ENCODE data around the gene SH3GL1.
A peak's percentile ranks its signal among the peaks of the same experiment; 100 is the strongest.

Gene SH3GL1

DNA sequence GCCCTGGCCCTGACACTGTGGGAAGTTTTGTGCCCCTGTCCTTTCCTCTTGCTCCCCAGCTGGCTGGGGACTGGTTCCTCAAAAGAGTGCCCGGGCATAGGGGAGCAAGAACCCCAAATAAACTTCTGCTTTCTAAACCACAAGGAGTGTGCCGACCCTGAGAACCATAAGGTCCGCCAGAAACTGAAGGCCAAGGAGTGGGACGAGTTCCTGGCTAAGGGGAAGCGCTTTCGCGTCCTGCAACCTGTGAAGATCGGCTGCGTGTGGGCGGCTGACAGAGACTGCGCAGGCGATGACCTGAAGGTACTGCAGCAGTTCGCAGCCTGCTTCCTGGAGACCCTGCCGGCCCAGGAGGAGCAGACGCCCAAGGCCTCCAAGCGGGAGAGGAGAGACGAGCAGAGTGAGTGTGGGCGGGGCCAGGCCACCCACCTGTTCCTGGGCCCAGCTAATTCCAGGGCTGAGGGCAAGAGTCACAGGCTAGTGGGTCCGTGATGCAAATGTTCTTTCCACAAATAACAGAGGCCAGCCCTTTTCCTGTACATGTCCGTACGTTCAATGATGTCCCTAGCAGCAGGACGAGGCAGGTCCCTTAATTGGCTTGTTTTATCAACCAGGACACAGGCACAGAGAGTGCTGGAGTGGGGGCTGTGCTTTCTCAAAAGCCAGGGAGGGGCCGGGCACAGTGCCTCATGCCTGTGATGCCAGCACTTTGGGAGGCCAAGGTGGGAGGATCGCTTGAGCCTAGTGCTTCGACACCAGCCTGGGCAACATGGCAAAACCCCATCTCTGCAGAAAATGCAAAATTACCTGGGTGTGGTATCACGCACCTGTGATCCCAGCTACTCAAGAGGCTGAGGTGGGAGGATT, 31.7 kb upstream of the SH3GL1 start:
- DNase-seq (ENCODE audit: low read depth in 2 of 2), result no peak

GRCh38 chr19:4431296-4431695, 30.9 kb upstream of the SH3GL1 start:
- no peak for DNase-seq (ENCODE audit: low read depth in 2 of 2)

- no peak for DNase-seq (ENCODE audit: low read depth in 2 of 2)
Measured at GRCh38 chr19:4430760-4431159, 30.4 kb upstream of the SH3GL1 start.

DNA sequence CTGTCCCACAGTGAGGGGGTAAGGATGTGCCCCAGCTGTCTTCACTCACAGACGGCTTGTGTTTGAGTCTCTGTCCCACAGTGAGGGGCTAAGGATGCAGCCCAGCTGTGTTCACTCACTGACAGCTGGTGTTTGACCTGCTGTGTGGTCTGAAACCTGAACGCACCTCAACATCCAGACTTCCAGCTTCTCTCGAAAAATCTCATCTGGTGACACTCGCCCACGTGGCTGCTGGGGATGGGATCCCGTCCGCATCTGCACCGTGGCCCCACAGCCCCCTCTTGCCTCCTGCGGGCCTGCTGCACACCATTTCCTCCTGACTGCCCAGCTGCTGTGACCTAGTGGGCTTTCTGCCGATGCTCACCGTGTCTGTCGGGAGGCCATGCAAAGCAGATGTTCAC, 29.4 kb upstream of the SH3GL1 start:
- no peak for DNase-seq (ENCODE audit: low read depth in 2 of 2)

DNA sequence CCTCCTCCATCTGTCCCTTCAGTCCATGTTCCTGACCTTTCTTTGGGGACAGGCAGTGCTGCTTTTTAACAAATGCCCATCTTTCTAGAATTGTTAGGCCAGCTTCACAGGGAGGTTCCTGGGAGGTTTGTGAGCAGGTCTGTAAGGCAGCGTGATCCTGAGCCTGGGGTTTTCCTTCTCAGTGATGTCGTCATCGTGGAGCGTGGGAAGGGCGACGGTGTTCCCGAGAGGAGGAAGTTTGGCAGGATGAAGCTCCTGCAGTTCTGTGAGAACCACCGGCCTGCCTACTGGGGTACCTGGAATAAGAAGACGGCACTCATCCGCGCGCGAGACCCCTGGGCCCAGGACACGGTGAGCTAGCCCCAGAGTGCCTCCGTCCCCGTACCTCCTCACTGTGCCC, 28.9 kb upstream of the SH3GL1 start:
- DNase-seq (ENCODE audit: low read depth in 2 of 2), result no peak

DNA sequence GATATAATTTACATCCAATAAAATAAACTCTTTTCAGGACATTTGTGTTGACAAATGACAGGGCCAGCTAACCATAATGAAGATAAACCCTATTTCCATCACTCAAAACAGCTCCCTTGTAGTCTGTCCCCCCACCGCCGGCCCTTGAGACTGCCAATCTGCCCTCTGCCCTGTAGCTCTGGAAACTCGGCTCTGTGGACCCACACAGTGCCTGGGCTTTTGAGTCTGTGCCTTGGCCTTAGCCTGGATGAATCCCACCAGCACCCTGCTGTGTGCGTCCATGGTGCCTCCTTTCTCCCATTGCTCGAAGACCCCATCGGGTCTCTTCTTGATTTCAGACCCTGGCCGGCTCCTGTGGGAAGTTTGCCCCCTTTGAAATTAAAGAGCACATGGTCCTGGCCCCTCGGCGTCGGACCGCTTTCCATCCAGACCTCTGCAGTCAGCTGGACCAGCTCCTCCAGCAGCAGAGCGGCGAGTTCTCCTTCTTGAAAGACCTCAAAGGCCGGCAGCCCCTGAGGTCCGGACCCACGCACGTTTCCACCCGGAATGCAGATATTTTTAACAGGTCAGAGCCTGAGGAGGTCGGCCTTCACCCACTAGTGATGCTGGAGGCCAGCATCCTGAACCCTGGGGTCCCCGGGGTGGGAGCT, 28.1 kb upstream of the SH3GL1 start:
- no peak for DNase-seq (ENCODE audit: low read depth in 2 of 2)

- DNase-seq (ENCODE audit: low read depth in 2 of 2), result peak; percentile 71 to 72
Measured at GRCh38 chr19:4425537-4425936, 25.2 kb upstream of the SH3GL1 start.

DNA sequence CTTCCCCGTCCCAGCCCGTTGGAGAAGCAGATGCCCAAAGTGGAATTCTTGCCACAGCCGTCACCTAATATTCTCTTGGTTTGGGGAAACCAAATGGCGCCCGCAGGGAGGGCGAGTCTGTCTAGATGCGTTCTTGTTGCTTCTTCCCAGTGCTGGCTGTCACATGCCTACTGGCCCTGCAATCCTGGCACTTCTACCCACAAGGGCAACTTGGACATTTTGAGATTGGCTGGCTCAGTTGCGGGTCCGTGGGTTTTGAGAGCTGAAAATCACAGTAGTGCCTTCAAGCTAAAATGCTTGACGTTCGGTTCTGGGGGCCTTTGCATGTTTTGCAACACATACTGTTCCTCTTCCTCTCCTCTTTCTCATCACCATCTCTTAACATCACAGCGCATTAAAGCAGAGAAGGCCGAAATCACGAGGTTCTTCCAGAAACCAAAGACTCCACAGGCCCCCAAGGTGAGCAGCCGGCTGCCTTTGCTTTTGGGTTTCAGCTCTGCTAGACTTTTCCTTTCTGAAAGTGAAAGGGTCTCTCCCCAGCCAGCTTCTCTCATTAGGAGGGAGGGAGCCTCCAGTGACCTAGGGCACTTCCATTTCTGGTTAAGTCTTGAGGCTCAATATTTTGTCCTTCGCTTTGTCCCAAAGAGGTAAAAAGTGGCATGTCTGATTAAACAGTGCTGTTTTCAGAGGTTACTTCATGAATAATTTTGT, 23.2 kb upstream of the SH3GL1 start:
- no peak for DNase-seq (ENCODE audit: low read depth in 2 of 2)

- no peak for DNase-seq (ENCODE audit: low read depth in 2 of 2)
Measured at GRCh38 chr19:4416268-4416667, 15.9 kb upstream of the SH3GL1 start.

DNA sequence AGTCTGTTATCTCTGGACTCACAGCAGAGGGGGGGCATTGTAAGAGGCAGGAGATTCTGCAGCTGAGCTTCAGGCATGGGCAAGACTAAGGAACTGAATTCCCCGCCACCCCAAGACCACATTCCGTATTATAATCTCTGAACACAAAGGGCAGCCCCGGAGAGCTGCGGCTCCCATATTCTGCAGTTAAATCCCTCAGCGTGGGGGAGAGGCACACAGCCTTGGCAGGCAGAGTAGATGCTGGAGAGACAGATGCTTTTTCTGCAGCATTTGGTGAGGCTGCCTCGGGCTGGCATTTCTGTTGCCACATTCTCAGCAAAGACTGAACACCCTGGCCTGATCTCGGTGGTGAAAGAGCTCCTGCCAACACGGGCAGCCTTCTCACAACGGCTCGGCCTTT, 15.0 kb upstream of the SH3GL1 start:
- no peak for DNase-seq (ENCODE audit: low read depth in 2 of 2)

- DNase-seq (ENCODE audit: low read depth in 2 of 2), result no peak
Measured at GRCh38 chr19:4414800-4415321, 14.5 kb upstream of the SH3GL1 start.

GRCh38 chr19:4414144-4414799, 13.9 kb upstream of the SH3GL1 start:
- no peak for DNase-seq (ENCODE audit: low read depth in 2 of 2)

DNA sequence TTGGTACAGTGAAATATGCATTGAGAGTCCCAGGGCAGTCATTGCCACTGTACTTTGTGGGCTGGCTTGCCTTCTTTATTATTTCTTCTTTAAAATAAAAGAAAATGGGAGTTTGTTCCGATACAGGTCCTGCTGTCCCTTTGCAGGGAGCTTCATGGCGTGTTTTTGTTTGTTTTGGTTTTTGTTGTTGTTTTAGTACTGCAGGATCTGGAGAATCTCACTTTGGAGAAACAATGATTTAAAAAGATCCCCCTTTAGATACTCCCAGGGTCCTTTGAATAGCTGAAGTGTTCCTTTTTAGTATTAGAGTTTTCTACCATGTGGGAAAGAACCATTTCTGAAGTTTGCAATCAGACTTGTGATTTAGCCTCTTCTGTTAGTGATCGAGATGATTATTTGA, 13.2 kb upstream of the SH3GL1 start:
- no peak for DNase-seq (ENCODE audit: low read depth in 2 of 2)

DNA sequence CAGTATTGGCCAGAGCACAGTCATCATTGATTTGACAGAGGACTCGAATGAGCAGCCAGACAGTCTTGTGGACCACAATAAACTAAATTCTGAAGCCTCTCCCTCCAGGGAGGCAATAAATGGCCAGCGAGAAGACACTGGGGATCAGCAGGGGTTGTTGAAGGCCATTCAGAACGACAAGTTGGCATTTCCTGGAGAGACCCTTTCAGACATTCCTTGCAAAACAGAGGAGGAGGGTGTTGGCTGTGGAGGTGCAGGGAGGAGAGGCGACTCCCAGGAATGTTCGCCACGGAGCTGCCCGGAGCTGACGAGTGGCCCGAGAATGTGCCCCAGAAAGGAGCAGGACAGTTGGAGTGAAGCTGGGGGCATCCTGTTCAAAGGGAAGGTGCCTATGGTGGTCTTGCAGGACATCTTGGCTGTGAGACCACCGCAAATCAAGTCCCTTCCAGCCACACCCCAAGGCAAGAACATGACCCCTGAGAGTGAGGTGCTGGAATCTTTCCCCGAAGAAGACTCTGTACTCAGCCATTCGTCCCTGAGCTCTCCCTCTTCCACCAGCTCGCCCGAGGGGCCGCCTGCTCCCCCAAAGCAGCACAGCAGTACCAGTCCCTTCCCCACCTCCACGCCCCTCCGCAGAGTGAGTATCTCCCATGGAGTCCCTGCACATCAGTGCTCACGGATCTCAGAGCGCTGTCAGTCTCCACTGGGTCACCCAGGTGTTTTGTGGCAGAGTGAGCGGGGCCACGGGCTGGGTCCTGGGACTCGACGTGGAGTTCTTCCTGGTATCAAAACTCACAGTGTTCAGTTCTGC, 9.0 kb upstream of the SH3GL1 start:
- no peak for DNase-seq (ENCODE audit: low read depth in 2 of 2)

GRCh38 chr19:4406626-4407025, 6.3 kb upstream of the SH3GL1 start:
- DNase-seq (ENCODE audit: low read depth in 2 of 2), result no peak

- DNase-seq (ENCODE audit: low read depth in 2 of 2), result no peak
Measured at GRCh38 chr19:4405977-4406376, 5.6 kb upstream of the SH3GL1 start.

DNA sequence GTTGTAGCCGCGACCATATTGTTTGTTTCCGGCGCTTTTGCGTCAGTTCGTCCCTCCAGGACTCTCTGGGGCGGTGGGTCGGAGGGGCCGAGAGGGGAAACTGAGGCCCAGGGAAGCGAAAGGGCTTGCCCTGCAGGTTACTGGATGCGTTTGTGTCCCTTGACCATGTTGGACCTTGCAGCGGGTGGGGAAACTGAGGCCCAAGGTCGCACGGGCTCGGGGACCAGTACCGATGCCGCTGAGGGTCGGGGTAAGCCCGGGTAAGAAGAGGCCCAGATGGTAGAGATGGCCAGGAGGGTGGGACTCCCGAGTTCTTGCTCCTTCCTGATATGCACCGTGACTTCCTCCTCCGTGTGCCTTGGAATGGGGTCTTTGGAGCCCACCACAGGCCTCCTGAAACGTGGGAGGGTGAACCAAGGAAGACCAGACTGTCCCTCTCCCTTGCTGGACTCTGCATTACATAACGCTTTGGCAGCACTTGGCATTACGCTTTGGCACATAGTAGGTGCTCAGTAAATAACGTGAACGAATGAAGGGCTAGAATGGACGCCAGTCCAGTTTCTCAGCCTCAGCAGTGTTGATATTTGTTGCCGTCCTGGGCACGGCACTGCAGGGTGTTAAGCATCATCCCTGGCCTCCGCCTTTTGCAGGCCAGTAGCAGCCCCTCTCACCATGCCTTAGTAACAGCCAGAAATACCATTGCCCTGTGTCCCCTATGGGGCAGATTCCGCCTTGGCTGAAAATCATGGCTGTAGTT, 2.8 kb upstream of the SH3GL1 start:
- DNase-seq (ENCODE audit: low read depth in 2 of 2), result no peak

DNA sequence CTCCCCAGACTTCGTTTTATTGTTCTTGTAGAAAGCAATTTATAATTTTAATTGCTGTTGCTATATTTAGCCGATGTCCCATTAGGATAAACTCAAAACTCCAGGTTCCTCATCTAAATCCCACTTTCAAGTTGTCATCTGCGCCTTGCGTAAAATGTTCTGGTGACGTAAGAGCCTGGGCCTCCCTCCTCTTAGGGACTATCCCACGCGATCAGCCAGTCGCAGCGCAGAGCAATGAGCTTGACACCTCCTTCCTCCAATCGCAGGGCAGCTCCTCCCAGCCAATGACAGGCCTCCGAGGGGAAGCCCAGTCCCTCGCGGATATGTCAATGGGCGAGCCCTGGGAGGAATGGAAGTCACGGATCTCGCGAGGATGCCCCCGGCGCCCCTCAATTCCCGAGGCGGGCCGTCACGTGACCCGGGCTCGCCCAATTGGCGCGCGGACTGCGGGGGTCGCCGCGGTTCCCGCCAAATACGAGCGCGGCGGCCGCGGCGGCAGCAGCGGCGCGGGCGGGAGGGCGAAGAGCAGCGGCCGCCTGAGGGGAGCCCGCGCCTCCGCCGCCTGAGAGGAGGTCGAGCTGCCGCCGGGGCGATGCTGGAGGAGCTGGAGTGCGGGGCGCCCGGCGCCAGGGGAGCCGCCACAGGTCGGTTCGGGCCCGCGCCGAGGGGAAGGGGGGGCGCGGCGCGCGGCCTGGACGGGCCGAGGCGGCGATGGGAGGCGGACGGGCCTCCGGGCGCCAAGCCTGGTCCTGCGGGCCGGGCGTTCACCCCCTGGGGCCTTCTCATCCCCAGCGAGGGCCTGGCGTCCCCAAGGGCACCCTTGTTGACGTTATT, 2.0 kb upstream of the SH3GL1 start, which contains the start of gene CHAF1A:
CHAF1A (plus strand) TSS at position 470 of the 834 bp plus-strand sequence; CDS start at position 593, 123 bp downstream.
- peak; percentile 100 for DNase-seq (ENCODE audit: low read depth in 2 of 2)

DNA sequence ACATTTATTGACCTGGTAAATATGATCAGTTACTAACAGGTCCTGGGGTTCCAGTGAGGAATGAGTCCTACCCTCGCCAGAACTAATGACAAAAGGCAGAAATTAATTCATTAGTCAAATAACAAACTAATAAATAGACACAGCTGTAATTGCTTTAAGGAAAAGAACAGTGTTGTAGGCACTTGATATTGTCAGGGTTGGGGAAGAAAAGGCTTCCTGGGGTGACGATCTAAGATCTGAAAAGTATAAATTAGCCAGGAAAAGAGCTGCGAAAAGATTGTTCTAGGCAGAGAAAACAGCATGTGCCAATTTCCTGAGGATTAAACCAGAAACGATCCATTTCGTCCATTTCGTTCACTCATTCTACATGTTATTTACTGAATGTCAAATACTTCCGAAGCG, 1.4 kb upstream of the SH3GL1 start:
- DNase-seq (ENCODE audit: low read depth in 2 of 2), result no peak

Data from fibroblast of skin of left quadriceps (primary cell).